NCI-H128 (cell line): ENCODE data around the gene MARVELD2.

ENCODE experiments used
- DNase-seq: peaks from one replicate; lab custom pipeline; 2025; ENCODE audit not compliant: unreplicated experiment; lab: John Stamatoyannopoulos, UW

Gene MARVELD2

GRCh38 chr5:69492391-69492922 lies 77.5 kb downstream of the MARVELD2 start, which contains the start of gene OCLN:
OCLN (plus strand) TSS chr5:69492790; CDS start chr5:69504245, 11,455 bp downstream.
- DNase-seq = peak; percentile 64

- no peak for DNase-seq
Measured at GRCh38 chr5:69492923-69493395, 78.0 kb downstream of the MARVELD2 start.

DNA sequence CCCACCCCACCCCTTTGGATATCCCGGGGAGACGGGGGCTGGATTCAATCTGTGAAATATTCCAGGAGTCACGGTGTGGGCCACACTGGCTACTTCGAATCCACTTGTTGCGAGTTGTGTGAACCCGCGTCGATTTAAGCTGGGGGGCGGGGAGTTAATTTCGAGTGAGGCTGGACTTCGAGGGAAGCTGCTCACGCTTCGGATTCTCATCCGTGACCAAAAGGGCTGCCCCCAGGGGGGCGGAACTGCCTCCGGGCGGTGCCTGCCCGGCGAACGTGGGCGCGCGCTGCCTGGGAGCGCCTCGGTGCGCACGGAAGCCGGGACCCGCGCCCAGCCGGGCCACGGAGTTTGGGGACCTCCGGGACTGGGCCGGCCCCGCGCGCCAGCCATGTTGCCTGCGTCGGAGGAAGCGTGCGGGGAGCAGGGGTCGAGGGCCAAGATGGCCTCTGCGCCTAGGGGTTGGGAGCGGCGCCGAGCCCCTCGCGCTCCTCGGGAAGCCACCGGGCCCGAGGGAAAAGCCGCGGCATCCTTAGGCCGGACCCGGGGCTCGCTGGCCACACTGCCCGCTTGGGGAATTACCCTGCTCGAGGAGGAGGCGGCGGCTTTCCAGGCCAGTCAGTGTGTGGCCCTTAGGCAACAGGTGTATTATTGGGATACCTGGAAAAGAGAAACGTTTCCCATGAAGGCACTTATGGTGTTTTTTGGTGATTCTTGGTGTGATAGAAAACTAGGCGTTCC lies 78.6 kb downstream of the MARVELD2 start:
- no peak for DNase-seq
